Measurements from ENCODE around the gene CD22.

DNA sequence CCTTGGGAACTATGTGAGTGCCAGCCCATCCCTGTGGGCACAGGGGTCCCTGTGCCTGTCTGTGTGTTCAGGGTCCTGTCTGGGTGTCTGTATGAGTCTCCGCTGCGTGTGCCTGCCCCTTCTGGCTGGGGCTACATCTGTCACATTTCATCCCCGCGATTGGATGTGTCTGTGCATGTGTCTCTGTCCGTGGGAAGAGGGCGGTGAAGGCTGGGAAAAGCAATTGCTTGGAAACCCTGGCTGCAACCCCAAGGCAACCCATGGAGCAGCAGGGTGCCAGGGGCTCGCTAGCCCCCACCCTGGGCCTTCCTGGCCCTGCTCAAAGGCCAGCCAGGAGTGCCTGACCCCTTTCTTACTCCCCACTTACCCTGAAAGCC lies 35.6 kb upstream of the CD22 start:
- TF ChIP-seq ARNT2 (CRISPR knock-in tag; IDR thresholded peaks at IDR 0.05; ENCODE audit: low read depth), result no peak
- TF ChIP-seq POLR2A (IDR thresholded peaks at IDR 0.05; ENCODE audit: insufficient read depth in 1 of 2, low read depth in 2 of 2, low read length in 2 of 2), result no peak

Measured in HepG2 (cell line).